GM19452 (cell line): ENCODE results near the gene VAT1L.
A peak's percentile ranks its signal among the peaks of the same experiment; 100 is the strongest.

ENCODE experiments used
- ATAC-seq: cut with Tn5 transposase; IDR thresholded peaks from one replicate; pipeline ENCODE4 v1.9.1; 2021; ENCODE audit not compliant: unreplicated experiment

The VAT1L gene

DNA sequence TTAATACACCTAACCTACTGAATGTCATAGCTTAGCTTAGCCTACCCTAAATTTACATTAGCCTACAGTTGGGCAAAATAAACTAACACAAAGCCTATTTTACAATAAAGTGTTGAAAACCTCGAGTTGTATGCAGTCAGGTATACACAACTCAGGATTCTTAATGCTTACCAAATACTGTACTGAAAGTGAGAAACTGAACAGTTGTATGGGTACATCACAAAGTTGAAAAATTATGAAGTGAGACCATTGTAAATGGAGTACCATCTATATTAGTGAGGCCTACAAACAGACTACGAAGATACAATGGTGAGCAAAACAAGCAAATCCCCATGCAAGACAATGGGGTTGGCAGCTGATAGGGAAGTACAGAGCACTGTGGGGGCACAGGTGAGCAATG lies 79.7 kb downstream of the VAT1L start:
- ATAC-seq = peak; percentile 29

DNA sequence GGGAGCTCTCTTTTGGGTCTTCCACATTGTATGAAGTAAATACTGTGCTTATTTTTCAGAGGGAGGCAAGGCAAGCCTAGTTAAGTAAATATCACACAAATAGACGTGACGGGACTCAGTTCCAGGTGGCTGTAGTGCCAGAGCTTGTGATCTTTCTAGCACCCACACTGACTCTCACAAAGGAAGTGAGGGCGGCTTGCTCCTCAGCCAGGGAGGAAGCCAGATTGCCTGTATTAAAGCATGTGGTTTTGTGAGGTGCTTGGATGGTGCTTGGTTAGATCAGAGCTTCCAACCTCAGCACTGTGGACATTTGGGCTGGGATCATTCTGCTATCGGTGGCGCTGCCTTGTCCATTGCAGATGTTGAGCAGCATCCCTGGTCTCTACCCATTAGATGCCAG lies 80.1 kb downstream of the VAT1L start:
- ATAC-seq = peak; percentile 95

DNA sequence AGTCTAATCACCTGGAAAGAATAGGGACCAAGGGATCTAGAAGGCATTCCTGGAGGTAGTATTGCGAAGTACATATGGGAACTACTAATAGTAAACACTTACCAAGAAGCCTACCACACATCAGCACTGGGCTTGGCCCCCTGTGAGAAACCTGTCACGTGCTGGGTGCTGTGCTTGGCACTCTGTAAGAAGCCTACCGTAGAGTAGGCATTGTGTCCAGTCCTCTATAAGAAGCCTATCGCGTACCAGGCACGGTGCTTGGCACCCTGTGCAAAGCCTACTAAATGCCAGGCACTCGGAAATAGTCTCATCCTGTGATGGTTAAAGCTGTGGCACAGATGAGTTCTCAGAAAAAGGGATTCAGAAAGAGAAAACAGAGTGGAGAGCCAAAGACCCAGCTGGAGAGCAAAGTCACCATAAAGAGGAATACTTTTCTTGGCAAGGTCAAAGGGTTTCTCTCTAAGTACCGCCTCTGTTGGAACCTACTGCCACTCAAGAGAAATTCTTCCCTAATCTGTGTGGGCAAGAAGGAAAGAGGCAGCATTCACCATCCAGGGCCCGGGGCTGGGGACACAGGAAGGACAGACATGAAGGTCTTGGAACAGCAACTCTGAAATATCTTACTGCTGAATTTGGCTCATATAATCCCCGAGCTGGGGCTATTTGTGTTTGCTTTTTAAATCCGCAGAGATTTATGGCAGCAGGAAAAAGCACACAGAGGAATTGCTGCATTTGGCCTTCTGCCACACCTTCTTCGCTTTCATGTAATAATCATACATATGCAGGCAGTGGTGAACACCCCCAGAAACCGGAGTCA lies 81.8 kb downstream of the VAT1L start:
- ATAC-seq = no peak

DNA sequence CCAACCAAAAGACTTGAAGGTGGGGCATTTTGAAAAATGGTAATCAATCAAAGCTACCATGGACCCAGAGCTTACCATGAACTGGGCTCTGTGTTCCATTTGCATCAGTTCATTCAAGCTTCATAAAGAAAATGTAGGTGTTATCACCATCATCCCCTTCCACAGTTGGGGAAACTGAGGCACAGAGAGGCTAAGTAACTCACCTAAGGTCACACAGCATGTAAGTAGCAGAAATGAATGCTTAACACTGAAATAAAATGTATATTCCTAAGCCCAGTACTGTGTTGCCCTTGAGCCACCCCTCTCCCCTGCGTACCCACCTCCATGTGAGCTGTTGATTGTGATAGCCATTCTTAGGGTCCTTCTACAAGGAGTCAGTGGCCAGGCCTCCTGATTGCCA lies 83.6 kb downstream of the VAT1L start:
- no peak for ATAC-seq

DNA sequence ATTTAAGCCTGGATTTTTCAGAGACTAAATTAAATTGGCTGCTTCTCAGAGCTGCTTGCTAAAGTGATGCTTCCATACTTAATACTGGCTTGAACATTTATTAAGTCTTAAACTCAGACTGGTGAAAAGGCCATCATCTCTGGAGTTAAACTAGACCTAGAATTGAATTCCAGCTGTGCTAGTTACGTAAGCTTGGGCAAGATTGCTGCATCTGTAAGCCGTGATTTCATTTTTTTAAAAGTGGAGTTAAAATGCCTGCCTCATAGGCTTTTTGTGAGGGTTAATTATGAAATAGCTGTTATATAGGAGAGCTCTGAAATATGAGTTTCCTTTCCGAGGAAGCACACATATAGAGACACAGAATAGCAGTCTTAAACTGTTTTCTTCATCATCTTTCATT lies 84.7 kb downstream of the VAT1L start:
- no peak for ATAC-seq

DNA sequence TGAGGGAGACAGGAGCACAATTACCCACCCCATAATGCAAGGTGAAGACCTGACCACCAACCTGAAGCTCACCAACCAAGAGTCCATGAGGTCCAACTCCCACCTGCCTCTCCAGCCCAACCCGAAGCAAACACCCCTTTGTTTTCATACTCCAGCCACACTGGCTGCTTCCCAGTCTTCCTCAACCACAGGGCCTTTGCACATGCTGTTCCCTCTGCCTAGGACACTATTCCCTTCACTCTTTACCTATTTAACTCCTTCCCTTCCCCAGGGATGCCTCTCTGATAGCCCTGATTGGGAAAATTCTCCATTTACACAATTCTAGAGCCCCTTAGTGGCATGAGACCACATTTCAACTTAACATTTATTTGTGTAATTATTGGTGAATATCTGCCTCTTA lies 86.0 kb downstream of the VAT1L start:
- no peak for ATAC-seq

DNA sequence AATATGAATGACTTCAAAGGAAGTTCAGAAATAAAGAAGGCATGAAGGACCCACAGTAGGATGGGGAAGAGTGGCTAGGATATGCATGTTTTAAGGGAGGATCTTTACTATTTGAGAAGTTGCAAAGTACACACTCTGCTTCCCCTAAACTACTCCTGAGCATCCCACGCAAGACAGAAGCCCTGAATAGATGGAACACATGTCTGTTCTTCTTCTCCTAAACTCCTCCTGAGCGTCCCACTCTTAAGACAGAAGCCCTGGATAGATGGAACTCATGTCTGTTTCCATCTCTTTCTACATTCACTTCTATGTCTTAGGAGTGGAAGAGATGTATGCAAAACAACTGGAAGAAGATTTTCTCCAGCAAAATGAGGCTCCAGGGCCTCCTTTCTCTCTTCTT lies 88.4 kb downstream of the VAT1L start:
- ATAC-seq = no peak

DNA sequence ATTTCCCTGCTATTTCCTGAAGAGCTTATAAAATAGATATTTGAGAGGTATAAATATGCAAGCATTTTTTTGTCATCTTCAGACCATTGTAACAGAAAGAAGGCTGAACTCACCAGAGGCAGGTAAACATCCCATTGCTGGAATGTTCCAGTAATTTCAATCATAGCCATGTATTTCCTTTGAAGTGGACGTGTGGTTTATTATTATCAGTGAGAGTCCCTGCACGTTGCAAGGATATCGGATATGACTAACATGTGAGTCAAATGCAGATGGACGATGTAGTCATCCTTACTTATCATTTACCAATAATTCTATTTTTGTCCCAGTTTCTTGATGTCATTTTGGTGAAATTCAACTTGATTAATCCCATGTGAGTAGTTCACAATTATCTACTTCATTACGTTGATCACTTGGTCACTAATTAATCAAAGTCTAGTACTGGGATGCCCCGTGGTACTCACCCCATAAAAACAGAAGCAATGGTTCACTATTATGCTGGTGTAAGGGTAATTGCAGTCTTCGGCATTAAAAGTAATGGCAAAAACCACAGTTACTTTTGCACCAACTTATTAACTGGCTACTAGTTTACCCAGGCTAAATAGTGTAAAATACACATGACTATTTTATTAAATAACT lies 89.5 kb downstream of the VAT1L start:
- no peak for ATAC-seq

DNA sequence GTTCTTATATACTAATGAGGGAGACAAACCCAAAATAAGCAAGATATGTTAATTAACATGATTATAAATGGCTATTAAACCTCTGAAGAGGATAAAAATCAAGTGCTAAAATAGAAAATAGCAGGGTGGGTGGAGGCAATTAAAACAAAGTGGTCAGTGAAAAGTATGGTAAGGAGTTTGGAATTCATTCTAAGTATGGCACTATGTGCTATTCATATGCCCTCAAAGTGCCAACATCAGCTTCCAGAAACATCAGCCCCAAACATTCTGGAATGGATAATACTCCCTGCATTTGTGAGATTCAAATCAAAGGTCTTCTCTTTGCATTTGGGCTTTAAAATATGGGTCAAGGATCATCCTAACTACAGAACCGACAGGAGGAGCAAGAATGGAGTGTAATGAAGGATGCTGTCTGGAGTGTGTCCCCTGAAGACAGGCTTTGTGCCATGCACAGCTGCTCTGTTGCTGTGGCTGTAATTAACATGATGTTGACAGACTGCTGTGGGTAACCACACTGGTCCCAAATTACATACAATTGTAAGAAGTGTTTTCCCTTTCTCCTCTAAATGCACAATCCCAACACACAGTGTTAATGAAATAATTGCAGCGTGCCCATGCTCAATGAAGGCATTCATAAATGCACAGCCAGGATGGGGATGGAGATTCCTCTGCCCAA lies 93.1 kb downstream of the VAT1L start:
- no peak for ATAC-seq

DNA sequence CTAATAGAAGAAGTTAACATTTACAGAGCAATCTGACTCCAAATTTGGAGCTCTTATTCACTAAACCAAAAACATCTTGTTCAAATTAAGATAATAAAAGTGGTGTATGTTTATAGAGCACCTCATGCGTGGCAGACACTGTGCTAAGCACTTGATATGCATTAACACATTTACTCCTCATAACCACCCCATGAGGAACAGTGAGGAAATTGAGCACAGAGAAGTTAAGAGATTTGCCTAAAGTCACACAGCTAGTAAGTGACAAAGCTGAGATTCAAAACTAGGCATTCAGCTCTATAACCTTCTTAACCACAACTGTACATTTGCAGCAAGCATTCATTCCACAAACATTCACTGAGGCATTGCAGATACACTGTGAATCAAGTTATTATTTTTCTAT lies 94.0 kb downstream of the VAT1L start:
- no peak for ATAC-seq

DNA sequence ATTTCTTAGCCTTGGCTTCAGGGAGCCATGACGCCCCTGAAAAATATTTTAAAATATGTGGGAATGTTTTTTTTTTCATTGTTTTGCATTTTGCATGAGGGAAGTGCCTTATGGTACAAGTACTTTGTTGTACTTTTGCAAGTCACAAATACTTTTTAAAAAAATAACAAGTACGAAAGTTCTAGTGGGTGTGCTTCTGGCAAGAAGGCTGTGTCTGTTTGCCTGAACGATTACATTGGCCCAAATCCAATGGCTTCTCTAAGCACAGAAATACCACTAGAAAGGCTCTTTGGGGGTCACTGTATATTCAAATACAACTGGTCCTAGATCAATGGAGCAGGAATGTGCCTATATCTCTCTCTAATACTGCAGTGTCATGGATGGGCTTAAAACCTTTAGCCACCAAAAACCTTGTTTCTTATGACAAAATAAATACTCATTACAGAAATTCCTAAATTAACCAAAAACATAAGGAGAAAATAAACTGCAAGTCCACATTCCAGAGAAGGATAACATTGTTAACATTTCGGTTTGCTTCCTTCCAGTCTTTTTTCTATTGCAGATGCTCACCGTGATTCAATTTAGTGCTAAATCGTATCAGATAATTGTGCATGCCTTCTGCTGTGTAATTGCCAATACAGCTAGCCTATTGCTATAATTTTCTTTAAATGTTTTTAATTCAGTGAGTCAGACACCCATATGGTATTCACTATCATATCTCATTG lies 97.4 kb downstream of the VAT1L start:
- no peak for ATAC-seq

DNA sequence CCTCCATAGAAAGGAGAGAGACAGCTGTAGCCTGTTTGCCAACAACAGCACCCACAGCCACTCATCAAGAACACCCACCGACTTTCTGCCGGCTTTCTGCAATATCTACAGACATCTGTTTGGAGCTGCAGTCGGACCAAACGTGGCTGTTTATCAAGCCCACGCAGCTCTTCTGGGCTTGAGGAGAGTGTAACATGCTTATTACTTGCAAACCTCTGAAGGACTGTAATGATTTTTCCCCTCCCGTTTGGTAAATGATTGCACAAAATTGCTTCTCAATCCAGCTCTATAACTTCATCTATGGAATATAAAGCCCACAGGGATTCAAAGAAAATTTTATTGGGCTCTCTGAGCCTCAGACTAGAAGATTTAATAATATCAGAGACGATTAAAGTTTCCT lies 100.5 kb downstream of the VAT1L start:
- ATAC-seq = no peak

DNA sequence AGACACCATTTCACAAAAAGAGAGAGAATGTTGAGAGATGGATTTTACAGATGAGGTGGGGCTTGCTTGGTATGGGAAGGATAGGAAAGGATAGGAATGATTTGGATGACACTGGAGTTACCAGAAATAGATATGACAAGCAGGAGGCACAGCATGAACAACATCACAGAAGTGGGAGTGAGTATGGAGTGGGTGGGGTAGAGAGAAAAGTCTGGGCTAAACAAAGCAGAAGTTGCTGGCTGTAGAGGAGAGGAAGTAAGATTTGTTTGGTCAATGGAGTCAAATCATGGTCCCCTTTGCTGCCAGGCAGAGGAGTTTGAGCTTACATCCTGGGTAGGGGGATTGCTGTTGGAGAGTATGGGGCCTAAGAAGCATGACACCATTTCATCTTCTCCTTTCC lies 101.7 kb downstream of the VAT1L start:
- no peak for ATAC-seq

DNA sequence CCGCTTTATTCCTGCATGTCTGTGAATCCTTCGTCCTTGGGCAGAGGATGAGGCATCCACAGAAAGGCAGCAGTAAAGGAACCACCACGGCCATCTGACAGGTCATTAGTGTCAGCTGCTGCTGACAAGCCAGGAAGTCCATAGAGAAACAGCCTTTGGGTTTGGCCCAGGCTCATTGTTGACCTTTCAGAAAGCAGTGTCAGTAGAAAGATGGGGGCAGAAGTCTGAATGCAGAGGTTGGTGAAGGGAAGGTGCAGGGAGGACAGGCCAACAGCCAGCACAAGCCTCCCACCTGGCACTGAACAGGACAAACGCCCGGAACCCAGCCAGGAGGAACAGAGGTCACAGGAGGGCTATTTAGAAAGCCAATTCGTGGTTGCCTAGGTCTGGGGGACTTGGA lies 105.8 kb downstream of the VAT1L start:
- ATAC-seq = no peak

DNA sequence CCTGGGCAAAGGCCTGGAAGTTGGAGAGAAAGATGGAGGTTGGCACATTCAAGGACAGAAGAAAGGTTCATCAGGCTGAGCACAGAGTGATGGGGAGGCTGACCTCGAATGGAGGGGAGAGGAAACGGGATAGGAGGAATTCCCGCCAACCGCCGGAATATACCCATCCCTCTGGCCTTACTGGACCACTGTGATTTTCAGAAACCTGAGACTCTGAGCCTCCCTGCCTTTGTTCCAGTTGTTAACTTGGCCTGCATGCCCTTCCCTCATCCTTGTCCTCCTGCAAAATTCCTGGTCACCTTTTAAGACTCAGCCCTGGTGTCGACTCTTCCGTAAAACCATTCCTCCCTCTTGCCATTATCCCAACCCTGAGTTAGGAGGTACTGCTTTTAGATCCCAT lies 107.6 kb downstream of the VAT1L start:
- no peak for ATAC-seq

DNA sequence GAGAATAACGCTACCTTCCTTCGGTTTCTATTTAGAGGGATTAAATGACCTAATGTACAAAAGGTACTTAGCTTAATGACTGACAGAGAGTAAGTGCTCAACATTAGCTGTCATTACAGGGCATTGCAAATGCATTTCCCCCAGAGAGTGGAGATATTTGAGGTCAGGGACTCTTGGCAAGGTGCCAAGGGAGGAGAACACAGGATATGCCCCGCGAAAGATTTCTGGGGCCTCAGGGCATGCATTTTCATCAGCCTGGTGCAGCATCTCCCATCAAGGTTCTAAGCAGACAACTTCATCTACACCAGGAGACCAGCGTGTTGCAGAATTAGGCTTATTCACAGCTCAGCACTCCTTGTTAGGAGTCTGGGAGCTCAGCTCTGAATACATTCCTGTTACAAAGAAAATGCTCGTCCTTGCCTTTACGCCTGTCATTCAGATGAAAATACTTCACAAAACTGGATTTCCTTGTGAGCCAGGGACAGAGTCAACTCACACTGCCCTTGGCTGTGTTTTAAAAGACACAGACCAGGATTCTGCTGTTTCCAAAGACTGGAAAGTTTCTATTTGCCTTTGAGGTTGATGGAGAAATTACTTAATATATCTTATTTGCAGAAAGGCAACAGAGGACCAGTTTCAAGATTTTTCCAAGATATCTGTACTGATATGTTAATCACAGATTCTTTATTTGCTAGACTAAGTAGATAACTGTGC lies 108.2 kb downstream of the VAT1L start:
- no peak for ATAC-seq

DNA sequence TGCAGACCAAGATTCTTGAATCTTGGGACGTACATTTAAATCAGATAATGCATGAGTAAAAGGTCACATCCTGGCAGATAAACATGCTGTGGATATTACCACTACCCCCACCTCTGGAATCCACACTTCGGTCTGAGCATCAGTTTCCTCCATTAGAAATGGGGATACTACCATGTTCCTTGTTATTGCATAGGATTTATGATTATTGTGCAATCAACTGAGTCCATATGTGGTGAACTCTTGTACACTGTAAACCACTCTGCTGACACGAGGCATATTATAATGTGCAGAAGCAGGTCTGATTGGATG lies 108.7 kb downstream of the VAT1L start:
- no peak for ATAC-seq

DNA sequence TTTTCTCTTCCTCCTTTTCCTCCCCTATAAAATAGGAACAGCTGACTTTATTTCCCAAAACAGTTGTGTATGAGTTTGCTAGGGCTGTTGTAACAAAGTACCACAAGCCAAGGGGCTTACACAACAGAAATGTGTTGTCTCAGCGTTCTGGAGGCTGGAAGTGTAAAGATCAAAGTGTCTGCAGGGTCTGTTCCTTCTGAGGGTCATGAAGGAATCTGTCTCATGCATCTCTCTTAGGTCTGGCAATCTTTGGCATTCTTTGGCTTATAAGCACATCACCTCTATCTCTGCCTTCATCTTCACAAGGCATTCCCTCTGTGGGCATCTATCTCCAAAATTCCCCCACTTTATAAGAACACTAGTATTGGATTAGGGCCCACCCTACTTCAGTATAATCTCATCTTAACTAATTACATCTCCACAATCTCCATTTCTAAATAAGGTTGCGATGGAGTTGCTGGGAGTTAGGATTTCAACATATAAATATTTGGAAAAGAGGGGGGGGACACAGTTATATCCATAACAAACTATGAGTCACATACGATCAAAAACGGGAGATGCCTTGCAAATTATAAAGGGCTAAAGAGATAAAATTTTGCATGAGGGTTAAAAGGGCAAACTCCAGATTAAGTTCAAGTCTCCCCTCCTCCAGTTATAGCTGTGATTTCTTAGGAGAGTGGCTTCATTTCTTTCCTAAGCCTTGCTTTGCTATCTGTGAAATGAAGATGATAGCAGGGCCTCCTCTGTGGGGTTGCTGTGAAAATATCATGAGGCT lies 109.7 kb downstream of the VAT1L start:
- no peak for ATAC-seq

DNA sequence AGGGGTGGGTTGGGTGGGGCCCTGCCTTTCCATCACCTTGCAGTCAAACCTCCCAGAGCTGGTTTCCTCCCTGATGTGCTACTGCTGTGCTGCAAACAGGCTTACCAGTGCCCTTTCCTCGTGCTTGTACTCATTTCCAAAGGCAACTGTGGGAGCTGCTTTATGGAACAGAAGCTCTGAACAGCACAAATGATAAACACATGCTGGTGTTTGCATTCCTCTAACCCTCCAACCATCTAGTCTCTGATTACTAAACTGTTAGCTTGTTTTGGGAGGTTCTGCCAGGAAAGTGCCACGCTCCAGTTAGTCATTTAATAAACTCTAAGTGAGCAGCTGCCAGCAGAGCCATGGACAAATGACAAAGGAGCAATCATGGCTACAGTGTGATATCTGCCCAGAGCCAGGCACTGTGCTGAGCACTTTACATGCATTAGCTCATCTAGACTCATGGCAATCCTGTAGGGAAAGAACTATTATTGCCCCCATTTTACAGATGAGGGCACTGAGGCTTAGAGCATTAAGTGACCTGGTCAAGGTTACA lies 110.4 kb downstream of the VAT1L start:
- ATAC-seq = no peak

DNA sequence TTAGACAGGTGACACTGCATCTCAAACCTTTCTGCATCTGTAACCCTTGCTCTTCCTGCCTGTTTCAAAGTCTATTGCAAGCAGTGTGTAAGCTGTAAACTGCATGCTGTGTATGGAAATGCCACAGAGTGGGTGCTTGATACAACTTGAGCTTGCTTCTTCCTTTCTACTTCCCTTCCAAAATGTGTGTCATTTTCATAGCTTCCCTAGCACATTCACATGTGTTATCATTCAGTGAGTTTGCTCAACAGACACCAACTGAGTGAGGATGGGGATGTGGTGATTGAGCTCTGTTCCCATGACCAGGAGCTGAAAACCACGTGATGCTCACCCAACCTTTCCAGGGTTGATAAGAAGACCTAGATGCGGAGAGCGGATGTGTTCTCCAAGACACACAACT lies 111.1 kb downstream of the VAT1L start:
- no peak for ATAC-seq
